Bronchial epithelial cell (primary cell): Measurements from ENCODE around the gene DUS2. TPM values are rescaled to one million over a fixed set of nuclear protein-coding genes. Genes with fewer than 3 reads are reported as not detected.
"Not testable (repeated sequence)": the region's sequence is repeated elsewhere in the genome, so short reads cannot be mapped to it uniquely, and the experiment has no call there.

Experiments
- DNase-seq: peaks from one replicate; pipeline ENCODE4 v3.0.0-alpha.2; 2010; ENCODE audit warnings: low read depth
- FAIRE-seq: peaks from 2 replicates; lab custom pipeline; 2011; peaks lifted over from hg19 to GRCh38; lab: Jason Lieb, UNC
- H3K27me3 ChIP-seq: 2 replicates; pipeline ENCODE4 v1.5.1; 2011; ENCODE audit warnings: low read length; ENCODE audit not compliant: control insufficient read depth, insufficient read depth
- H3K36me3 ChIP-seq: 2 replicates; pipeline ENCODE4 v1.5.1; 2011; ENCODE audit warnings: low read length; ENCODE audit not compliant: control insufficient read depth, insufficient read depth
- H3K4me3 ChIP-seq: 2 replicates; pipeline ENCODE4 v1.5.1; 2011; ENCODE audit warnings: mild to moderate bottlenecking, low read depth, low read length, control low read depth
- total RNA-seq: library from RNA; depleted of rRNA; stranded (reverse); fragments of >200 nt; gene quantifications from 2 replicates; pipeline ENCODE4 v1.2.1, GENCODE V29; 2014
- TF ChIP-seq, protein P1 (sequence below): IDR thresholded peaks from 2 replicates; pipeline ENCODE4 v1.5.1; 2011; ENCODE audit warnings: mild to moderate bottlenecking, moderate library complexity, low read length, control low read depth, inconsistent platforms; ENCODE audit not compliant: insufficient read depth, severe bottlenecking

DUS2 gene
- total RNA-seq, 1 donor from 2014 or later, result 23.7 TPM

DNA sequence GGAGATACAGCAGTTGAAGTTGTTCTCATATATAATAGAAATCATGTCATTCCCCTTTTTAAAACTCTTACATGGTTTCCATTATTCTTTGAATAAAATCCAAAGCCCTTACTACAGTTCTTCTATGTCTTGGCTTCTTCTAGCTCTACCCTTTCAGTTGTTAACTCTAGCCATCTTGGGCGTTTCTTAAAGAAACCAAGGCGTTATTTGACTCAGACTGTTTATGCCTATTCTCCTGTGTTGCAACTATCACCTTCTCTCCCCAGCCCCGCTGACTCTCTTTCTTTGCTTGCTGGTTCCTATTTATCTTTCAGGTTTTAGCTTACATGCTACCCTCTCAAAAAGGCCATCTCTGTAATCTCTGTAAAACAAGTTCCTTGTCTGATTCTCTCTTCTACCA is 94.8 kb downstream of the DUS2 start:
- FAIRE-seq (no peak), DNase-seq (no peak)
- TF ChIP-seq, protein P1, sequence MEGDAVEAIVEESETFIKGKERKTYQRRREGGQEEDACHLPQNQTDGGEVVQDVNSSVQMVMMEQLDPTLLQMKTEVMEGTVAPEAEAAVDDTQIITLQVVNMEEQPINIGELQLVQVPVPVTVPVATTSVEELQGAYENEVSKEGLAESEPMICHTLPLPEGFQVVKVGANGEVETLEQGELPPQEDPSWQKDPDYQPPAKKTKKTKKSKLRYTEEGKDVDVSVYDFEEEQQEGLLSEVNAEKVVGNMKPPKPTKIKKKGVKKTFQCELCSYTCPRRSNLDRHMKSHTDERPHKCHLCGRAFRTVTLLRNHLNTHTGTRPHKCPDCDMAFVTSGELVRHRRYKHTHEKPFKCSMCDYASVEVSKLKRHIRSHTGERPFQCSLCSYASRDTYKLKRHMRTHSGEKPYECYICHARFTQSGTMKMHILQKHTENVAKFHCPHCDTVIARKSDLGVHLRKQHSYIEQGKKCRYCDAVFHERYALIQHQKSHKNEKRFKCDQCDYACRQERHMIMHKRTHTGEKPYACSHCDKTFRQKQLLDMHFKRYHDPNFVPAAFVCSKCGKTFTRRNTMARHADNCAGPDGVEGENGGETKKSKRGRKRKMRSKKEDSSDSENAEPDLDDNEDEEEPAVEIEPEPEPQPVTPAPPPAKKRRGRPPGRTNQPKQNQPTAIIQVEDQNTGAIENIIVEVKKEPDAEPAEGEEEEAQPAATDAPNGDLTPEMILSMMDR, result no peak
- Histone ChIP-seq H3K4me3 (no peak overlapping the region), H3K27me3 (no peaks in the 10 kb centered on the region), H3K36me3 (no peaks in the 10 kb centered on the region)

DNA sequence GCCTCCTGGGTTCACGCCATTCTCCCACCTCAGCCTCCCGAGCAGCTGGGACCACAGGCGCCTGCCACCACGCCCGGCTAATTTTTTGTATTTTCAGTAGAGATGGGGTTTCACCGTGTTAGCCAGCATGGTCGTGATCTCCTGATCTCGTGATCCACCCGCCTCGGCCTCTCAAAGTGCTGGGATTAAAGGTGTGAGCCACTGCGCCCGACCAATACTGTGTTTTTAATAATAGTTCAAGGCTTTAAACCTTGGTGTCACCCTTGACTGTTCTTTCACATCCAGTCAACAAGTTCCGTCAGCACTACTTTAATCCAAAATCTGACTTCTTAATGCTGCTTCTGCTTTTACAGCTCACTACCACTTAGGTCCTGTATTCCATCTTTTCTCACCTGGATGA is 95.9 kb downstream of the DUS2 start:
- H3K27me3 ChIP-seq, DNase-seq, H3K4me3 ChIP-seq, FAIRE-seq, H3K36me3 ChIP-seq: not testable (repeated sequence)

DNA sequence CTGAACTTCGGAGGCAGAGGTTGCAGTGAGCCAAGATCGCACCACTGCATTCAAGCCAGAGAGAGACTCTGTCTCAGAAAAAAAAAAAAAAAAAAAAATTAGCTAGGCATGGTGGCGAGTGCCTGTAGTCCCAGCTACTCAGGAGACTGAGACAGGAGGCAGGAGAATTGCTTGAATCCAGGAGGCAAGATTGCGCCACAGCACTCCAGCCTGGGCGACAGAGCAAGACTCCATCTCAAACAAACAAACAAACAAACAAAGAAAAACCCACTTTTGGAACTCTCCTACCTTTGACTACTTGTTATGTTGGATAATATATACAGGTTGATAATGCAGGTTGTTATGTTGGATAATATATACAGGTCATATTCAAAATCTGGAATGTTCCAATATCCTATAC is 97.4 kb downstream of the DUS2 start:
- H3K36me3 ChIP-seq, H3K4me3 ChIP-seq, FAIRE-seq, DNase-seq, H3K27me3 ChIP-seq: not testable (repeated sequence)

DNA sequence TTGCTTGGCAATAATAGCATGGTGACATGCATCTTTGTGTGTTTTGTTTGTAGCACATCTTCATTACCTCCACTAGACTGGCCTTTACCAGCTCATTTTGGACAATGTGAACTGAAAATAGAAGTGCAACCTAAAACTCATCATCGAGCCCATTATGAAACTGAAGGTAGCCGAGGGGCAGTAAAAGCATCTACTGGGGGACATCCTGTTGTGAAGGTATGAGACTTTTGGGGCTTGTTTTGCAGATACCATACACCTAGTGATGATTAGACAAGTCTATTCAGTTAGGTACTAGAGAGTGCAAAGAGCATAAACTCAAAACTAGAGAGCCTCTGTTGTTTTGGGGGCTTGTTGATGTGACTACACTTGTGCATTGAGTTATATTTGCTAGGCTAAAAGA is 103.3 kb downstream of the DUS2 start:
- Histone ChIP-seq H3K4me3 (no peak overlapping the region), H3K36me3 (no peaks in the 10 kb centered on the region), H3K27me3 (no peaks in the 10 kb centered on the region)
- TF ChIP-seq, protein P1, result no peak
- FAIRE-seq (no peak), DNase-seq (no peak)

DNA sequence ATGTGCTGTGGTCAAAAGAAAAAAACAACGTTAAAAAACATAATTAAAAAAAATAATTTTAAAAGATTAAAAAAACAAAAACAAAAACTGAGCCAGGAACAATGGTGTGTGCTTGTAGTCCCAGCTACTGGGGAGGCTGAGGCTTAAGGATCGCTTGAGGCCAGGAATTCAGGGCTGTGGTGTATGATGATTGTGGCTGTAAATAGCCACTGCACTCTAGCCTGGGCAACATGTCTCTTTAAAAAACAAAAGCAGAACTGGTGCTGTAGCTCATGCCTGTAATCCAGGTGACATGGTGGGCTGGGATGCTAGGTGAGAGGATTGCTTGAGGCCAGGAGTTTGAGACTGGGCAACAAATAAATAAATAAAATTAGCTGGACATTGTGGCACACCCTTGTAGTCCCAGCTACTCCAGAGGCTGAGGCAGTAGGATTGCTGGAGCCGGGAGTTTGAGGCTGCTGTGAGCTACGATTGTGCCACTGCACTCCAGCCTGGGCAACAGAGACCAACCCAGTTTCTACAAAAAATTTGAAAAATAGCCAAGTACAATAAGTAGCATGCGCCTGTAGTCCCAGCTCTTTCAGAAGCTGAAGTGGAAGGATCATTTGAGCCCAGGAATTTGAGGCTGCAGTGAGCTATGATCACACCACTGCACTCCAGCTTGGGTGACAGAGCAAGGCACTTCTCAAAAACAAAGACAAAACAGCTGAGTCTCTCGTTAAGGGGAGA is 105.7 kb downstream of the DUS2 start:
- H3K36me3 ChIP-seq, result no peaks in the 10 kb centered on the region
- TF ChIP-seq, protein P1, result no peak
- H3K27me3 ChIP-seq, result no peaks in the 10 kb centered on the region
- no peak overlapping the region for H3K4me3 ChIP-seq
- FAIRE-seq (no peak), DNase-seq (peak; percentile 17)

Other genes starting within 250 kb of the DUS2 start
- 2.6 and 3.3 TPM in 2 replicates for gene RANBP10, start 216.7 kb upstream of the DUS2 start, total RNA-seq
- under 0.01 and 0.13 TPM in 2 replicates for gene TSNAXIP1, start 216.4 kb upstream of the DUS2 start, total RNA-seq
- gene THAP11, start 181.0 kb upstream of the DUS2 start, total RNA-seq, result 22.1 and 34.2 TPM in 2 replicates
- 42.6 and 98.6 TPM in 2 replicates for gene NUTF2, start 176.4 kb upstream of the DUS2 start, total RNA-seq
- 10.3 and 10.9 TPM in 2 replicates for gene CENPT, start 175.6 kb upstream of the DUS2 start, total RNA-seq
- gene EDC4, start 150.2 kb upstream of the DUS2 start, total RNA-seq, result 26.9 and 35.6 TPM in 2 replicates
- gene NRN1L, start 138.4 kb upstream of the DUS2 start, total RNA-seq, result not detected in 2 replicates
- gene PSKH1, start 130.0 kb upstream of the DUS2 start, total RNA-seq, result 13.2 and 15.5 TPM in 2 replicates
- 0.26 TPM in 2 replicates for gene CTRL, start 91.4 kb upstream of the DUS2 start, total RNA-seq
- gene PSMB10, start 86.4 kb upstream of the DUS2 start, total RNA-seq, result 16.3 and 23.7 TPM in 2 replicates
- gene LCAT, start 79.2 kb upstream of the DUS2 start, total RNA-seq, result 1.6 and 1.7 TPM in 2 replicates
- gene SLC12A4, start 54.6 kb upstream of the DUS2 start, total RNA-seq, result 20.5 and 35.2 TPM in 2 replicates
- not detected in 2 replicates for gene DPEP3, start 42.8 kb upstream of the DUS2 start, total RNA-seq
- not detected in 2 replicates for gene DPEP2, start 23.8 kb upstream of the DUS2 start, total RNA-seq
- gene DPEP2NB, start 7.4 kb upstream of the DUS2 start, total RNA-seq, result not detected in 2 replicates
- gene DDX28, start 52 bp upstream of the DUS2 start, total RNA-seq, result 10.9 and 16.3 TPM in 2 replicates
- gene NFATC3, start 62.1 kb downstream of the DUS2 start, total RNA-seq, result 5.6 and 5.8 TPM in 2 replicates
- gene ESRP2, start 212.8 kb downstream of the DUS2 start, total RNA-seq, result 49.0 and 95.2 TPM in 2 replicates
- gene PLA2G15, start 222.1 kb downstream of the DUS2 start, total RNA-seq, result 8.2 and 9.2 TPM in 2 replicates
- 9.1 and 19.7 TPM in 2 replicates for gene SLC7A6, start 241.2 kb downstream of the DUS2 start, total RNA-seq